GM12878 (cell line): ENCODE data around the gene SMOC2.

Source experiments
- EP300 ChIP-seq, 2 experiments: fragments of 150-350 bp in 1 of 2; IDR thresholded peaks; 2 replicates each; pipeline ENCODE4 v1.6.1; 2011 to 2012; ENCODE audit warnings: low read depth in 2 of 2, low read length in 2 of 2, borderline replicate concordance in 1 of 2, improper control_type of control experiment in 1 of 2, inconsistent platforms in 1 of 2; ENCODE audit not compliant: control insufficient read depth in 1 of 2
- TCF12 ChIP-seq: IDR thresholded peaks from 2 replicates; pipeline ENCODE4 v1.6.1; 2011; ENCODE audit warnings: low read depth, mild to moderate bottlenecking, low read length

- TF ChIP-seq TCF12 (no peak), EP300 (IDR thresholded peaks at IDR 0.05; ENCODE audit: borderline replicate concordance in 1 of 2, control insufficient read depth in 1 of 2, low read depth in 2 of 2, low read length in 2 of 2) (no peak)
These were observed 159.4 kb downstream of the SMOC2 start for GRCh38 chr6:168600381-168600780.
